Fibroblast of skin of back (primary cell): ENCODE measurements around the gene LCA5L. TPM values are rescaled to one million over a fixed set of nuclear protein-coding genes. Genes with fewer than 3 reads are reported as not detected.

Experiments
- DNase-seq: peaks from one replicate; pipeline ENCODE4 v3.0.0-alpha.2; 2013
- polyA plus RNA-seq, 2 experiments: library from polyadenylated mRNA; unstranded; fragments of 120-200 nt; gene quantifications; one replicate each; pipeline ENCODE4 v1.2.1, GENCODE V29; 2013; ENCODE audit not compliant: insufficient read length in 2 of 2

Gene LCA5L
- polyA plus RNA-seq (2013, experiment 1 of 2; ENCODE audit: insufficient read length) = 0.79 TPM
- 0.75 TPM for polyA plus RNA-seq (2013, experiment 2 of 2; ENCODE audit: insufficient read length)

GRCh38 chr21:39445321-39446269 lies at the start of gene LCA5L:
Gene LCA5L, minus strand, starts transcription at chr21:39445778. Its CDS starts 17,285 bp downstream, at chr21:39428493.
- peak; percentile 89 for DNase-seq

GRCh38 chr21:39489380-39489924 lies 43.9 kb upstream of the LCA5L start:
- DNase-seq = no peak

- DNase-seq = peak; percentile 19
These were observed 39.2 kb upstream of the LCA5L start for GRCh38 chr21:39484711-39485276.

- DNase-seq = peak; percentile 5
These were observed 38.3 kb upstream of the LCA5L start for GRCh38 chr21:39483917-39484316.

- no peak for DNase-seq
These were observed 36.3 kb upstream of the LCA5L start for GRCh38 chr21:39481886-39482285.

GRCh38 chr21:39480271-39480670 lies 34.7 kb upstream of the LCA5L start:
- DNase-seq = no peak

GRCh38 chr21:39479814-39480182 lies 34.2 kb upstream of the LCA5L start:
- no peak for DNase-seq

- no peak for DNase-seq
These were observed 33.7 kb upstream of the LCA5L start for GRCh38 chr21:39479164-39479813.

GRCh38 chr21:39474611-39475010 lies 29.0 kb upstream of the LCA5L start:
- DNase-seq = no peak

GRCh38 chr21:39472786-39473185 lies 27.2 kb upstream of the LCA5L start:
- no peak for DNase-seq

GRCh38 chr21:39471598-39471997 lies 26.0 kb upstream of the LCA5L start:
- no peak for DNase-seq

GRCh38 chr21:39468559-39468958 lies 23.0 kb upstream of the LCA5L start:
- DNase-seq = no peak

GRCh38 chr21:39467746-39468145 lies 22.2 kb upstream of the LCA5L start:
- DNase-seq = no peak

GRCh38 chr21:39466584-39466983 lies 21.0 kb upstream of the LCA5L start:
- no peak for DNase-seq

GRCh38 chr21:39463308-39463707 lies 17.7 kb upstream of the LCA5L start:
- no peak for DNase-seq

GRCh38 chr21:39461419-39461818 lies 15.8 kb upstream of the LCA5L start:
- DNase-seq = no peak

GRCh38 chr21:39456665-39457064 lies 11.1 kb upstream of the LCA5L start:
- DNase-seq = no peak

- DNase-seq = no peak
These were observed 9.5 kb upstream of the LCA5L start for GRCh38 chr21:39454949-39455668.

GRCh38 chr21:39453571-39454179 lies 8.1 kb upstream of the LCA5L start:
- DNase-seq = no peak

GRCh38 chr21:39452970-39453342 lies 7.4 kb upstream of the LCA5L start:
- no peak for DNase-seq

- peak; percentile 51 for DNase-seq
These were observed 6.8 kb upstream of the LCA5L start for GRCh38 chr21:39452207-39452969.
